Stimulated activated CD8-positive, alpha-beta memory T cell treated with anti-CD3 and anti-CD28 coated beads, Interleukin-4, amount 100 ng/mL, for 1 hour (primary cell): Measurements from ENCODE around the gene LRRC47.

Experiments used
- DNase-seq, 2 donors: peaks; one replicate each; pipeline ENCODE4 v3.0.0-alpha.2; 2020; ENCODE audit warnings: low read depth in 2 of 2, low spot score in 1 of 2

LRRC47 gene

GRCh38 chr1:3796215-3797061 lies at the start of gene LRRC47:
Gene LRRC47, minus strand, starts transcription at chr1:3796498. Its CDS starts 22 bp downstream, at chr1:3796476.
- peak; percentile 89 to 91 for DNase-seq

GRCh38 chr1:3842912-3843311 lies 46.6 kb upstream of the LRRC47 start:
- DNase-seq: no peak

GRCh38 chr1:3841491-3841890 lies 45.2 kb upstream of the LRRC47 start:
- no peak for DNase-seq

DNA sequence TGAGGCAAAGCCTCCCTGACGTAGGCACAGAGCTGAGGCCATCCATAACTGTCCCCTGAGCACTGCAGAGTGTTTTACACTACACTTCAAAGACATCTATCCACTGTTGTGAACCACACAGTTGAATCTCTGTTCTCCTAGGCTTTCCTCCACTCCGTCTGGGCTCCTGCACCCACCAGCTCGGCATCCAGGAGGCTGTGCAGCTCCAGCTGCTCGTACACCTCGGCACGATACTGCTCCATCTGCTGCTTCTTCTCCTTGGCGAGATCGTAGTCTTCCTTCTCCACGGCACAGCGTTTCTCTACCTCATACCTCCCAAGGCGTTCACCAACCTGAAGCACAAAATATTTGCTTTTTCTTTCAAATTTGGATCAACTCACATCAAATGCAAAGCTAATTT lies 42.5 kb upstream of the LRRC47 start:
- no peak for DNase-seq

- DNase-seq: no peak
Observed at GRCh38 chr1:3837685-3838084, 41.4 kb upstream of the LRRC47 start.

- DNase-seq: no peak
Observed at GRCh38 chr1:3837200-3837599, 40.9 kb upstream of the LRRC47 start.

- DNase-seq: no peak
Observed at GRCh38 chr1:3836421-3836820, 40.1 kb upstream of the LRRC47 start.

GRCh38 chr1:3834701-3835100 lies 38.4 kb upstream of the LRRC47 start:
- DNase-seq: no peak

DNA sequence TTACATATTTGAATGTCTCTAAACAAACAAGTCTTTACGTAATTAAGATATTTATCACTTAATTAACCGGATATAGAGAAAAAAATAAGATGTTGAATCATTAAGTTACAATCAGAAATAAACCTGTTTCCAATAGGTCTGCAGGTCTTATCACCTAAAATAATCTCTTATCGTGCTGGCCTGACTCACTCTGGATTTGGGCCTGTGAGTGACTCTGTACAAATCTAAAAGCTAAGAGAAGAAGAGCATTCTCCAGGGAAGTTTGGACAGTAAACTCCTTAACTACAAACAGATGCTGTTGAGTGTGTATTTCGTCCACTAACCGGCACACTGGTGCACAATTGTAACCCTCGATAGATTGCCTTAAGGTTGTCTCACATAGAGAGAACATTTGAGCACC lies 35.4 kb upstream of the LRRC47 start:
- no peak for DNase-seq

- DNase-seq: no peak
Observed at GRCh38 chr1:3828391-3828790, 32.1 kb upstream of the LRRC47 start.

DNA sequence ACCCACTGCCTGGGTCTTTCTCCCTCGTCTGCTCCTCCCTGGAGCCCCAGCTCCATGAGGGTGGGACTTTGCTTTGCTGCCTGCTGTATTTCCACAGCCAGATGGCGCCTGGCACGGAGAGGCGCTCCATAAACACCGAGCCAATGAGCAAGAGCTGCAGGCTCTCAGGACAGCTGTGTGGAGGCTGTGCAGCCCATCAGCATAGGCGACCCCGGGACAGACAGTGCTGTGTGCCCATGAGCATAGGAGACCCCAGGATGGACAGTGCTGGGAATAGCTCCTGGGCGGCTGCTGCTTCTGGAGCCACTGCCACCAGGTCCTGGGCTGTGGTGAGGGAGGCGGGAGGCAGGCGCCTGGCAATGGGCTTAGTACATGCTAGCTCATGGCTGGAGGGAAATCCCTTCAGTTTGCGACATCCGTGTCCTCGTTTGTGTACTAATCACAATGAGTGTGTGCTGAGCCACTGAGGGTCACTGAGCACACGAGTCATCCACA lies 31.6 kb upstream of the LRRC47 start:
- no peak for DNase-seq

GRCh38 chr1:3825356-3825755 lies 29.1 kb upstream of the LRRC47 start:
- no peak for DNase-seq

- DNase-seq: no peak
Observed at GRCh38 chr1:3824650-3825049, 28.4 kb upstream of the LRRC47 start.

- no peak for DNase-seq
Observed at GRCh38 chr1:3822421-3822820, 26.1 kb upstream of the LRRC47 start.

GRCh38 chr1:3821908-3822307 lies 25.6 kb upstream of the LRRC47 start:
- DNase-seq: no peak

DNA sequence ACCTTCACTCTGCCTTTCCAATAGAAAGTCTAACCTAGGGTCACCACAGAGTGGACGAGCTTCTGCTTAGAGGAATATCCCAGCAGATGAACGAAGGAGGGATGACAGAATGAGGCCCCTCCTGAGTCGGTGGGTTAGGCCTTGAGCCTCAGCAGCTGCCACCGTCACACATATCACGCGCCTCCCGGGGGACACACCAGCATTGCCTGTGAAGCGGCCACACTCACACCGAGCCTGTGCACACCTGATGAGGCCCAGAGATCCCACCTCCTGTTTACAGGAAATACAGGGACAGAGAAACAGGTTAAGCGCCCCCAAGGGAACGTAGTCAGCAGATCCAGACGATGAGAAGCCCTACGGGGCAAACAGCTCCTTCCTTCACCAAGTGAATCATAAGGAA lies 25.1 kb upstream of the LRRC47 start:
- no peak for DNase-seq

GRCh38 chr1:3821004-3821403 lies 24.7 kb upstream of the LRRC47 start:
- no peak for DNase-seq

DNA sequence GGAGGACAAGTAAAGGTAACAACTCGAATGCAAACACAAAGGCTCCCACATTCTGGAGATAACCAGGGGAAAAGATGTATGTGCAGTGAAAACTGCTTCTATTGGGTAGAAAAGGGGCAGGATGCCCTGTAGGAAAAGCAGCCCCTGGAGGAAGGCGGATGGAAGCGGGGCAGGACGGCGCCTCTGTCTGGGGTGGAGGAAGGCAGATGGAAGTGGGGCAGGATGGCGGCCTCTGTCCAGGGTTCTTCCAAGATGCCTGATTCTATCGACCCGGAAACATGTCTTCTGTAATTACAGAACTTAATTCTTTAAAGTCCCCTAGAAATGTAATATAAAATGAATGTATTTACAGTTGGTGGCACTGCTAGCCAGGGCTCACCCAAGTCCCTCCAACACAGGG lies 24.0 kb upstream of the LRRC47 start:
- no peak for DNase-seq

DNA sequence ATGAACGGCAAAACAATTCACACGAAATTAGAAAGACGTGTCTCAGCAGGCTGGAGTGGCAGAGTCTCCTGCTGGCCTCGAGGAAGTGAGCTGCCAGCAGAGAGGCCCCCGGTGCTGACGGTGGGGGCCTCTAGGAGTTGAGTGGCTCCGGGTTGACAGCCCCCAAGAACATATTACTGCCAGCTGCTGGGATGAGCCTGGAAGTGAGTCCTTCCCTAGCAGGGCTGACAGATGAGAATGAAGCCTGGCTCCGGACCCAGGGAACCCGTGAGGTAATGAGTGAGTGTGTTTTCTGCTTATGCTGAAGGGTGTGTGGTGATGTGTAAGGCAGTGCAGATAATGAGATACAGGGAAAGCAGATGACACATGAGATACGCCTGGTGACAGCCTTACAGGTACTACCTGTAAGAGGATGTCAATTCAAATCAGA lies 23.5 kb upstream of the LRRC47 start:
- no peak for DNase-seq

GRCh38 chr1:3817821-3818597 lies 21.7 kb upstream of the LRRC47 start:
- no peak for DNase-seq

GRCh38 chr1:3817138-3817740 lies 20.9 kb upstream of the LRRC47 start:
- no peak for DNase-seq
